ENCODE results near the gene IRF3. TPM values are rescaled to one million over a fixed set of nuclear protein-coding genes. Genes with fewer than 3 reads are reported as not detected.

Gene IRF3
- total and polyA plus RNA-seq, 2 donors from 2014 or later = 64.5 to 84.9 TPM

GRCh38 chr19:49678985-49679770 is 13.5 kb upstream of the IRF3 start:
- intact Hi-C loops (cut with DNase I) = no loop called here
- FAIRE-seq = no peak
- Histone ChIP-seq H3K27ac (ENCODE audit: low read depth in 2 of 2, low read length in 2 of 2) (no peak overlapping the region), H3K36me3 (ENCODE audit: control insufficient read depth in 2 of 3, insufficient read depth in 3 of 3, low read length in 3 of 3) (peaks cover 0 to 14% (median 12%) of the 10 kb centered on the region in 3 donors), H3K27me3 (ENCODE audit: control insufficient read depth, insufficient read depth, low read length) (no peaks in the 10 kb centered on the region), H3K4me3 (ENCODE audit: low read length in 3 of 3) (no peak overlapping the region), H3K4me1 (ENCODE audit: control insufficient read depth in 2 of 3, insufficient read depth in 2 of 3, low read depth in 1 of 3, low read length in 3 of 3) (peaks cover 0 to 17% (median 6%) of the 10 kb centered on the region in 3 donors), H3K9ac (ENCODE audit: low read length in 3 of 3) (no peak overlapping the region), H3K9me3 (ENCODE audit: control insufficient read depth in 2 of 3, insufficient read depth in 1 of 3, low read length in 3 of 3) (no peaks in the 10 kb centered on the region)
- TF ChIP-seq CTCF (IDR thresholded peaks at IDR 0.05; ENCODE audit: borderline replicate concordance, extremely low read depth, insufficient read depth) = no peak
- DNase-seq = peak in 1 of 5 donors; percentile 66

- intact Hi-C loops (cut with DNase I) = no loop called here
- peaks cover 0 to 17% (median 6%) of the 10 kb centered on the region in 3 donors for H3K4me1 ChIP-seq (ENCODE audit: control insufficient read depth in 2 of 3, insufficient read depth in 2 of 3, low read depth in 1 of 3, low read length in 3 of 3)
- H3K4me3 ChIP-seq (ENCODE audit: low read length in 3 of 3) = peak overlapping the region; percentile 87 to 95 (median 90)
- H3K36me3 ChIP-seq (ENCODE audit: control insufficient read depth in 2 of 3, insufficient read depth in 3 of 3, low read length in 3 of 3) = peaks cover 0 to 9% (median 7%) of the 10 kb centered on the region in 3 donors
- peak in 4 of 5 donors; percentile 92 to 96 (median 95) for DNase-seq
- TF ChIP-seq CTCF (IDR thresholded peaks at IDR 0.05; ENCODE audit: borderline replicate concordance, extremely low read depth, insufficient read depth) = peak; percentile 54
- H3K9ac ChIP-seq (ENCODE audit: low read length in 3 of 3) = peak overlapping the region; percentile 2 to 99 (median 20)
- no peak for FAIRE-seq
- H3K27me3 ChIP-seq (ENCODE audit: control insufficient read depth, insufficient read depth, low read length) = no peaks in the 10 kb centered on the region
- H3K27ac ChIP-seq (ENCODE audit: low read depth in 2 of 2, low read length in 2 of 2) = peak overlapping the region; percentile 87 to 95
- H3K9me3 ChIP-seq (ENCODE audit: control insufficient read depth in 2 of 3, insufficient read depth in 1 of 3, low read length in 3 of 3) = no peaks in the 10 kb centered on the region
Measured at GRCh38 chr19:49677901-49678674, 12.4 kb upstream of the IRF3 start.

GRCh38 chr19:49677231-49677900 is 11.7 kb upstream of the IRF3 start, which contains the start of gene PRMT1:
PRMT1 (plus strand) TSS chr19:49677271; CDS start chr19:49677281, 10 bp downstream.
- peak within 1 kb of the TSS; percentile 87 to 95 (median 93) for H3K4me3 ChIP-seq (ENCODE audit: low read length in 3 of 3)
- H3K4me1 ChIP-seq (ENCODE audit: control insufficient read depth in 2 of 3, insufficient read depth in 2 of 3, low read depth in 1 of 3, low read length in 3 of 3) = peaks cover 0 to 18% (median 6%) of the 10 kb centered on the region in 3 donors
- H3K36me3 ChIP-seq (ENCODE audit: control insufficient read depth in 2 of 3, insufficient read depth in 3 of 3, low read length in 3 of 3) = peaks cover 0 to 7% (median 5%) of the 10 kb centered on the region in 3 donors
- TF ChIP-seq CTCF (IDR thresholded peaks at IDR 0.05; ENCODE audit: borderline replicate concordance, extremely low read depth, insufficient read depth) = no peak
- peak in 4 of 5 donors; percentile 57 to 90 (median 77) for DNase-seq
- FAIRE-seq = no peak
- H3K27ac ChIP-seq (ENCODE audit: low read depth in 2 of 2, low read length in 2 of 2) = peak within 1 kb of the TSS; percentile 95 to 97
- H3K9ac ChIP-seq (ENCODE audit: low read length in 3 of 3) = peak within 1 kb of the TSS; percentile 97 to 99 (median 99)
- intact Hi-C loops (cut with DNase I) = no loop called here
- H3K9me3 ChIP-seq (ENCODE audit: control insufficient read depth in 2 of 3, insufficient read depth in 1 of 3, low read length in 3 of 3) = no peaks in the 10 kb centered on the region
- no peaks in the 10 kb centered on the region for H3K27me3 ChIP-seq (ENCODE audit: control insufficient read depth, insufficient read depth, low read length)
